Stimulated activated naive CD8-positive, alpha-beta T cell treated with anti-CD3 and anti-CD28 coated beads, Interleukin-15, amount 100 ng/mL, for 72 hours (primary cell): ENCODE data around the gene ACSM4.

Experiments
- ATAC-seq: fragments of 150-1000 bp; cut with Tn5 transposase; 2 replicates; pipeline ENCODE4 v1.10.0; 2021; ENCODE audit warnings: mild to moderate bottlenecking, moderate library complexity
- DNase-seq, 2 donors: peaks; one replicate each; pipeline ENCODE4 v3.0.0; 2021 to 2022
- H3K27ac Mint-ChIP-seq, 2 donors: one replicate each; pipeline ENCODE4 v1.8.0; 2022; ENCODE audit warnings: mild to moderate bottlenecking in 2 of 2, mixed read lengths in 2 of 2, moderate library complexity in 2 of 2
- H3K27me3 Mint-ChIP-seq: one replicate; pipeline ENCODE4 v1.8.0; 2022; ENCODE audit warnings: mixed read lengths
- H3K4me1 Mint-ChIP-seq: one replicate; pipeline ENCODE4 v1.8.0; 2022; ENCODE audit warnings: mild to moderate bottlenecking, mixed read lengths
- H3K4me3 Mint-ChIP-seq, 2 donors: one replicate each; pipeline ENCODE4 v1.8.0; 2022; ENCODE audit warnings: mild to moderate bottlenecking in 2 of 2, mixed read lengths in 2 of 2, moderate library complexity in 1 of 2
- H3K9me3 Mint-ChIP-seq, 2 donors: one replicate each; pipeline ENCODE4 v1.8.0; 2022; ENCODE audit warnings: mixed read lengths in 2 of 2

The ACSM4 gene

GRCh38 chr12:7369274-7369729 is 65.4 kb downstream of the ACSM4 start:
- DNase-seq (no peak), ATAC-seq (no peak)
- H3K4me3 Mint-ChIP-seq: no peak overlapping the region
- H3K27me3 Mint-ChIP-seq: peaks cover 14% of the 10 kb centered on the region
- H3K27ac Mint-ChIP-seq: peak overlapping the region in 1 of 2 donors; percentile 22
- H3K4me1 Mint-ChIP-seq: no peaks in the 10 kb centered on the region
- H3K9me3 Mint-ChIP-seq: peaks cover 0 to 7% of the 10 kb centered on the region in 2 donors

GRCh38 chr12:7373226-7373625 is 69.4 kb downstream of the ACSM4 start:
- H3K27ac Mint-ChIP-seq: no peak overlapping the region
- H3K4me3 Mint-ChIP-seq: no peak overlapping the region
- DNase-seq (no peak), ATAC-seq (no peak)
- no peaks in the 10 kb centered on the region for H3K4me1 Mint-ChIP-seq
- peaks cover 0 to 7% of the 10 kb centered on the region in 2 donors for H3K9me3 Mint-ChIP-seq
- H3K27me3 Mint-ChIP-seq: peaks cover 27% of the 10 kb centered on the region

GRCh38 chr12:7374423-7375144 is 70.7 kb downstream of the ACSM4 start:
- peaks cover 0 to 7% of the 10 kb centered on the region in 2 donors for H3K9me3 Mint-ChIP-seq
- no peaks in the 10 kb centered on the region for H3K4me1 Mint-ChIP-seq
- no peak overlapping the region for H3K27ac Mint-ChIP-seq
- DNase-seq: peak; percentile 11 to 13
- no peak overlapping the region for H3K4me3 Mint-ChIP-seq
- peaks cover 27% of the 10 kb centered on the region for H3K27me3 Mint-ChIP-seq
- peak; percentile 46 for ATAC-seq

GRCh38 chr12:7375145-7375543 is 71.3 kb downstream of the ACSM4 start:
- peaks cover 0 to 7% of the 10 kb centered on the region in 2 donors for H3K9me3 Mint-ChIP-seq
- ATAC-seq (no peak), DNase-seq (no peak)
- H3K27ac Mint-ChIP-seq: no peak overlapping the region
- no peak overlapping the region for H3K4me3 Mint-ChIP-seq
- peaks cover 24% of the 10 kb centered on the region for H3K27me3 Mint-ChIP-seq
- no peaks in the 10 kb centered on the region for H3K4me1 Mint-ChIP-seq

GRCh38 chr12:7376196-7376595 is 72.3 kb downstream of the ACSM4 start:
- Mint-ChIP-seq H3K4me3 (no peak overlapping the region), H3K9me3 (no peaks in the 10 kb centered on the region), H3K4me1 (no peaks in the 10 kb centered on the region), H3K27me3 (peaks cover 15% of the 10 kb centered on the region), H3K27ac (no peak overlapping the region)
- DNase-seq (no peak), ATAC-seq (no peak)
